Kidney epithelial cell (primary cell): ENCODE results near the gene PGS1. TPM values are rescaled to one million over a fixed set of nuclear protein-coding genes. Genes with fewer than 3 reads are reported as not detected.
"Not testable (repeated sequence)": the region's sequence is repeated elsewhere in the genome, so short reads cannot be mapped to it uniquely, and the experiment has no call there.

ENCODE experiments used
- DNase-seq: peaks from one replicate; pipeline ENCODE4 v3.0.0-alpha.2; 2010; ENCODE audit warnings: low read depth
- H3K27me3 ChIP-seq: 2 replicates; pipeline ENCODE4 v1.6.0; 2011; ENCODE audit warnings: low read length; ENCODE audit not compliant: control insufficient read depth, insufficient read depth
- H3K36me3 ChIP-seq: 2 replicates; pipeline ENCODE4 v1.5.1; 2011; ENCODE audit warnings: low read length; ENCODE audit not compliant: control insufficient read depth, insufficient read depth
- H3K4me3 ChIP-seq: 2 replicates; pipeline ENCODE4 v1.5.1; 2011; ENCODE audit warnings: low read depth, mild to moderate bottlenecking, control low read depth, low read length
- total RNA-seq: library from RNA; depleted of rRNA; stranded (reverse); fragments of >200 nt; gene quantifications from 2 replicates; pipeline ENCODE4 v1.2.3, GENCODE V29; 2015
- TF ChIP-seq, protein P1 (sequence below): IDR thresholded peaks from 2 replicates; pipeline ENCODE4 v1.5.1; 2011; ENCODE audit warnings: mild to moderate bottlenecking, moderate library complexity, low read length, control low read depth, inconsistent platforms; ENCODE audit not compliant: insufficient read depth, poor library complexity, severe bottlenecking

PGS1 gene
- total RNA-seq, 1 donor from 2014 or later, result 34.5 TPM

DNA sequence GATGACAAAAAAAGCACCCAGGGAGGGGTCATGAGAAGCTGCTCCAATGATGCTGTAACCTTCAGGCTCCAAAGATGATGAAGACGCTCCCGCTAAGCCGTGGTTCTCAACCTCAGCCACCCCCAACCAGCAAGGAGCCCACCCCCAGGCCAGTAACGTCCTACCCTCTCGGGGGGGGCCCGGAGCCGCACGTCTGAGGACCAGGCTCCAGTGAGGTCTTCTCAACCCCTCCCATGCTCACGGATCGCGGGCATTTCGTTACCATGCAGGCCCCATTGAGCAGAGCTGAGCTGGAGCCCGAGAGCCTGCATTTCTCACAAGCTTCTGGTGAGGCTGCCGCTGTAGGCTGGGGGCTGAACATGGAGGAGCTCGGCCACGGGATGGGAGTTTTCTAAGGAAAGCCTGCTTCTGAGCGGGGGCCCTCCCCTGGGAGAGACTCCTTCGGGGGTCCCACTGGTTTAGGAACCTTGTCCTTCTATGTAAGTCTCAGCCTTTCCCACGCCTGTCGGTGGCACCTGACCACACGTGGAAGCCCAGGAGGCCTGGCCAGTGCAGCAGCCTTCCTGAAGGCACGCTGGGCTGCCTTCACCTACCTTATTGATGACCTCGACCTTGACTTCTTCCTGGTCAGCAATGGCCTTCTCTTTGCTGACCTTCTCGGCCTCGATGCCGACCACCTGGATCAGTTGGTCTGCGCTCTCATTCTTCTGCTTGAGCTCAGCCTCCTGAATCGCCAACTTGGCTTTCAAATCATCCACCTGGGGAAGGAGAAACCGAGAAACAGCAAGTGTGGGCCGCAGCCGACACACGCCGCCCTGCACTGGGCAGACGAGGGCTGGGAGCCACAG is 82.7 kb downstream of the PGS1 start:
- no peaks in the 10 kb centered on the region for H3K36me3 ChIP-seq
- no peak overlapping the region for H3K4me3 ChIP-seq
- no peak for DNase-seq
- TF ChIP-seq, protein P1, sequence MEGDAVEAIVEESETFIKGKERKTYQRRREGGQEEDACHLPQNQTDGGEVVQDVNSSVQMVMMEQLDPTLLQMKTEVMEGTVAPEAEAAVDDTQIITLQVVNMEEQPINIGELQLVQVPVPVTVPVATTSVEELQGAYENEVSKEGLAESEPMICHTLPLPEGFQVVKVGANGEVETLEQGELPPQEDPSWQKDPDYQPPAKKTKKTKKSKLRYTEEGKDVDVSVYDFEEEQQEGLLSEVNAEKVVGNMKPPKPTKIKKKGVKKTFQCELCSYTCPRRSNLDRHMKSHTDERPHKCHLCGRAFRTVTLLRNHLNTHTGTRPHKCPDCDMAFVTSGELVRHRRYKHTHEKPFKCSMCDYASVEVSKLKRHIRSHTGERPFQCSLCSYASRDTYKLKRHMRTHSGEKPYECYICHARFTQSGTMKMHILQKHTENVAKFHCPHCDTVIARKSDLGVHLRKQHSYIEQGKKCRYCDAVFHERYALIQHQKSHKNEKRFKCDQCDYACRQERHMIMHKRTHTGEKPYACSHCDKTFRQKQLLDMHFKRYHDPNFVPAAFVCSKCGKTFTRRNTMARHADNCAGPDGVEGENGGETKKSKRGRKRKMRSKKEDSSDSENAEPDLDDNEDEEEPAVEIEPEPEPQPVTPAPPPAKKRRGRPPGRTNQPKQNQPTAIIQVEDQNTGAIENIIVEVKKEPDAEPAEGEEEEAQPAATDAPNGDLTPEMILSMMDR, result no peak
- H3K27me3 ChIP-seq, result no peaks in the 10 kb centered on the region

DNA sequence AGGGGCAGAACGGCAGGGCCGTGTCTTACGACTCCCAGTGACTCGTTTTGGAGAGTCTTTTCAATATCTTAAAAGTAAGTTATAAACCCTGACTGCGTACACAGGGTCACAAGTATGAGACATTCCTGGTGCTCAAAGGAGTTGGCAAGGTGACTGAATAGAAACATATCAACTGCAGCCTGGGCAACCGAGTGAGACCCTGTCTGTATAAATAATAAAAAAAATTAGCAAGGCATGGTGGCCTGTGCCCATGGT is 83.3 kb downstream of the PGS1 start:
- no peak for DNase-seq
- H3K4me3 ChIP-seq, result no peak overlapping the region
- TF ChIP-seq, protein P1, result no peak
- H3K36me3 ChIP-seq, result no peaks in the 10 kb centered on the region
- no peaks in the 10 kb centered on the region for H3K27me3 ChIP-seq

DNA sequence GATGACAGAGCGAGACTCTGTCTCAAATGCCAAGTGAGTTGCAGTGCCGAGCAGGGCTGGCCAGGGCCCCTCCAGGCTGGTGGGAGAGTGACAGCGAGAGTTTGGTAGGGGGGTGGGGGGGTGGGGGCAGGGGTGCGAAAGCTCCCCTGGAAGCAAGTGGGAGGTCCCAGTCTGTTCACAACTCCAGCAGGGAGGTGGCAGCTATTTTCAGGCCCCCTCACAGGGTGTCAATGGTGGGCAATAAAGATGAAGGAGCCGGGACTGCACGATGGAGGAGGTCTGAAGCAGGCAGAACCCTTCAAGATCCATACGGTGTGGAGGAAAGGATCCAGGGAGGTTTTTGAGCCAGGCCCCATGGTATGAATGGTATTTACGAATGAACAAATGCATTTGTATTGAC is 83.7 kb downstream of the PGS1 start:
- no peak for DNase-seq
- no peaks in the 10 kb centered on the region for H3K27me3 ChIP-seq
- no peaks in the 10 kb centered on the region for H3K36me3 ChIP-seq
- H3K4me3 ChIP-seq, result no peak overlapping the region
- TF ChIP-seq, protein P1, result no peak

DNA sequence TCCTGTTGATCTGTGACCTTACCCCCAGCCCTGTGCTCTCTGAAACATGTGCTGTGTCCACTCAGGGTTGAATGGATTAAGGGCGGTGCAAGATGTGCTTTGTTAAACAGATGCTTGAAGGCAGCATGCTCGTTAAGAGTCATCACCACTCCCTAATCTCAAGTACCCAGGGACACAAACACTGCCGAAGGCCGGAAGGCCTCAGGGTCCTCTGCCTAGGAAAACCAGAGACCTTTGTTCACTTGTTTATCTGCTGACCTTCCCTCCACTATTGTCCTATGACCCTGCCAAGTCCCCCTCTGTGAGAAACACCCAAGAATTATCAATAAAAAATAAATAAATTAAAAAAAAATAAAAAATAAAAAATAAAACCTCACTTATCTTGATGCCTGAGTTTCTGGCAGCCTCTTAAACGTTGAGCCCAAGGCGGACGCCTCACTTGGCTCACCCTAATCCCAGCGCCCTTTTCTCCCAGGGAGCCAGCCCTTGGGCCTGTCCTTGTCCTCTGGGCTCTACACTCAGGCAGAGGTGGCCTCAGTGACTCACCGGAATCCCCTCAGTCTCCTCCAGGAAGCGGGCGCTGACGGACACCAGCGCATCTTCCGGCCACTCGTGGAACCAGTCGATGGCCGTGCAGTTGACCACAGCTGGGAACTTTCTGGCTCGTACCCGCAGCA is 87.8 kb downstream of the PGS1 start:
- H3K27me3 ChIP-seq, H3K4me3 ChIP-seq, DNase-seq, H3K36me3 ChIP-seq: not testable (repeated sequence)

DNA sequence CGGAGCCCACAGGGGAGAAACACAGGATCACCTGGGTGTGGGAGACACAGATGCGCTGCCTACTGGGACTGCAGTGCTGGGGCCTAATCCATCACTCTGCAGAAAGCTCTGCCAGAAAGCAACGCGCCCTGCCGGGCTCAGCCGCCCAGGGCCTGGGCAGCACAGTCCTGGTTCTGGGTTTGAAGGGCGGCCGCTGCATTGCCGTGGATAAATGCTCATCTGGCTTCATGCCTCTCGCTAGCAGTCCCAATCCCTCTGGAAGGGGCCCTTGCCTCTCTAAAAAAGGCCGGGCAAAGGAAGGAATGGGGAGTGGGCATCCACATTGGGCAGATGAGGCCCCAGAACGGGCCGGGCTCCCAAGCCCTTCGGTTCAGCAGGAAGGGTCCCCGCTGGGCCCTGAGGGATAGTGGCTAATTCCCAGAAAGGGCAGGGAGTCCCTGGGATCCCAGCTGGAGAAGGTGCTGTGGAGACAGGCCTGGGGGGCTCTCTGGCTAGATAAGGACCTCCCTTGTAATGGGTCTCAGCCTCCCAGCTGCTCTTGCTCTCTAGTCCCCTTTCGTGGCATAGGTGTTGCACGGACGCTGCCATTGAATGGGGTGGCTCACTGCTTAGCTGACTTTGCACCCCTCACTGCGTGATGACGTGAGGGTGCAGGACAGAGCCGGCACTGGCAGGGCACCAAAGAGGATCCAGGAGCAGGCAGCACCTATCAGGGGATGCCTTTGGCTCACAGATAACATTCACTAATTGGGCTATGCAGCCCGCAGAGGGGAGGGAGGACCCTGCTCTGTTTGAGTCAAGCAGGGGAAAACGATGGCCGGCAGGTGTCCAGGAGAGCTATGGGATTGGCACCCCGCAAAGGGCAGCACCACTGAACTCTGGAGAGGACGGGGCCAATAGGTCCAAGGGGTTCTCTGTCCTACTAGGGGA is 88.6 kb downstream of the PGS1 start:
- H3K36me3 ChIP-seq, result no peaks in the 10 kb centered on the region
- TF ChIP-seq, protein P1, result no peak
- no peaks in the 10 kb centered on the region for H3K27me3 ChIP-seq
- DNase-seq, result no peak
- H3K4me3 ChIP-seq, result no peak overlapping the region

DNA sequence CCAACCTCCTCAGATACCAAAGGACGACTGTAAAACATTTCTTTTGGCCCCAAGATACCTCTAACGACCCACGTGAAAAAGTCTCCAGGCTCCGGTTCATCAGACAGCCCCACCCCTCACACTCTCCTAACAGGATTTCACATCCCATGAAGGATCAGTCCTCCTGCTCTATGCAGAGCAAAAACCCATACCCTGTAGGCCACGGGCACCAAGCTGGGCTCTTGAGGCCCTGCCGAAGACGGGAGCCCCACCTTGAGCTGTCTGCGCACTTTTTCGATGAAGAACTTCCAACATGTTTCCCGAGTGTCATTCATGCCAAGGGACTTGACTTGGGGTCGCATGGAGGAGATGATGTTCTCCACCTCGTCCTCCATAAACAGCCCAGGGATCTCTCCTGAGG is 89.9 kb downstream of the PGS1 start:
- Histone ChIP-seq H3K27me3 (peaks cover 2% of the 10 kb centered on the region), H3K4me3 (no peak overlapping the region), H3K36me3 (no peaks in the 10 kb centered on the region)
- no peak for DNase-seq
- TF ChIP-seq, protein P1, result no peak
